SK-N-SH (cell line): ENCODE results near the gene KCTD3. TPM values are rescaled to one million over a fixed set of nuclear protein-coding genes. Genes with fewer than 3 reads are reported as not detected.

ENCODE experiments used
- CTCF ChIA-PET: fragments of 300-600, 350-600 bp; formaldehyde crosslinking; extraction: SDS; loops from one replicate; lab custom pipeline; 2021; lab: Yijun Ruan, JAX
- POLR2A ChIA-PET: fragments of 350-600 bp; sonication (Branson Sonifier 250); formaldehyde crosslinking; extraction: SDS; loops from one replicate; lab custom pipeline; 2020; ENCODE audit warnings: antibody characterized with exemption, inconsistent platforms; lab: Yijun Ruan, JAX
- DNase-seq: peaks from one replicate; pipeline ENCODE4 v3.0.0; 2012
- H2AFZ ChIP-seq: fragments of 200-600 bp; sonication (generic); 2 replicates; pipeline ENCODE4 v1.8.1; 2016; ENCODE audit warnings: antibody characterized with exemption, mild to moderate bottlenecking, low read depth
- H3F3A ChIP-seq: fragments of 200-600 bp; sonication (generic); replicated peaks from 2 replicates; pipeline ENCODE3; 2016; ENCODE audit warnings: antibody characterized with exemption, mild to moderate bottlenecking; ENCODE audit not compliant: insufficient read depth
- H3K27ac ChIP-seq, 2 experiments: fragments of 200-500 bp in 1 of 2; fragments of 200-600 bp in 1 of 2; sonication (Bioruptor generic) in 1 of 2; sonication (generic), shearing (Covaris generic) in 1 of 2; 2 replicates each; pipeline versions ENCODE4 v1.5.1 to v1.6.1; 2014 to 2016; ENCODE audit warnings: low read depth in 2 of 2, inconsistent platforms in 1 of 2, low read length in 1 of 2, mild to moderate bottlenecking in 1 of 2, mixed read lengths in 1 of 2
- H3K27me3 ChIP-seq: fragments of 200-600 bp; sonication (generic), shearing (Covaris generic); 2 replicates; pipeline ENCODE4 v1.6.1; 2016; ENCODE audit warnings: mixed run types; ENCODE audit not compliant: insufficient read depth
- H3K36me3 ChIP-seq, 2 experiments: fragments of 200-500 bp in 1 of 2; fragments of 200-600 bp in 1 of 2; sonication (Bioruptor generic) in 1 of 2; sonication (generic) in 1 of 2; replicated peaks in 1 of 2; 2 replicates each; pipeline versions ENCODE3 to v1.5.1; 2014 to 2016; ENCODE audit warnings: low read length in 1 of 2, mild to moderate bottlenecking in 1 of 2; ENCODE audit not compliant: insufficient read depth in 2 of 2, control insufficient read depth in 1 of 2
- H3K4me1 ChIP-seq, 2 experiments: fragments of 200-500 bp in 1 of 2; fragments of 200-600 bp in 1 of 2; sonication (Bioruptor generic) in 1 of 2; sonication (generic), shearing (Covaris generic) in 1 of 2; 2 replicates each; pipeline versions ENCODE4 v1.5.1 to v1.6.1; 2014 to 2016; ENCODE audit warnings: low read depth in 1 of 2, low read length in 1 of 2, mixed run types in 1 of 2; ENCODE audit not compliant: insufficient read depth in 2 of 2, control insufficient read depth in 1 of 2
- H3K4me2 ChIP-seq: fragments of 200-600 bp; sonication (generic), shearing (Covaris generic); 2 replicates; pipeline ENCODE4 v1.6.1; 2017; ENCODE audit warnings: mixed run types
- H3K4me3 ChIP-seq, 2 experiments: fragments of 200-500 bp in 1 of 2; fragments of 200-600 bp in 1 of 2; sonication (Bioruptor generic) in 1 of 2; sonication (generic), shearing (Covaris generic) in 1 of 2; 2 replicates each; pipeline versions ENCODE4 v1.5.1 to v1.8.1; 2014 to 2016; ENCODE audit warnings: low read depth in 2 of 2, inconsistent platforms in 1 of 2, low read length in 1 of 2, mild to moderate bottlenecking in 1 of 2, mixed read lengths in 1 of 2, moderate library complexity in 1 of 2
- H3K79me2 ChIP-seq: fragments of 200-600 bp; sonication (generic); 2 replicates; pipeline ENCODE4 v1.8.1; 2017; ENCODE audit warnings: mild to moderate bottlenecking; ENCODE audit not compliant: insufficient read depth
- H3K9ac ChIP-seq: fragments of 200-600 bp; sonication (generic); 2 replicates; pipeline ENCODE4 v1.6.1; 2017; ENCODE audit warnings: mixed run types
- H3K9me2 ChIP-seq: fragments of 200-600 bp; sonication (generic); 2 replicates; pipeline ENCODE4 v1.6.1; 2017; ENCODE audit warnings: mixed run types
- H3K9me3 ChIP-seq: fragments of 200-600 bp; sonication (generic); 2 replicates; pipeline ENCODE4 v1.6.1; 2017; ENCODE audit warnings: mixed run types, mild to moderate bottlenecking, moderate library complexity
- H4K20me1 ChIP-seq: fragments of 200-600 bp; sonication (generic); 2 replicates; pipeline ENCODE4 v1.6.1; 2017; ENCODE audit warnings: mild to moderate bottlenecking, mixed run types; ENCODE audit not compliant: insufficient read depth
- ELF1 ChIP-seq: IDR thresholded peaks from 2 replicates; pipeline ENCODE4 v1.4.0; 2012
- FOSL2 ChIP-seq: IDR thresholded peaks from 2 replicates; pipeline ENCODE4 v1.4.0; 2012; ENCODE audit warnings: low read depth, mild to moderate bottlenecking, moderate library complexity, borderline replicate concordance
- FOXM1 ChIP-seq: IDR thresholded peaks from 2 replicates; pipeline ENCODE4 v1.4.0; 2012; ENCODE audit warnings: low read depth, mild to moderate bottlenecking
- RAD21 ChIP-seq: IDR thresholded peaks from 2 replicates; pipeline ENCODE4 v1.6.1; 2012; ENCODE audit warnings: mild to moderate bottlenecking, low read length
- SIN3A ChIP-seq: IDR thresholded peaks from 2 replicates; pipeline ENCODE4 v1.6.1; 2012; ENCODE audit warnings: low read depth, mild to moderate bottlenecking, low read length, moderate library complexity, borderline replicate concordance
- TCF12 ChIP-seq: IDR thresholded peaks from 2 replicates; pipeline ENCODE4 v1.4.0; 2012
- TEAD4 ChIP-seq: IDR thresholded peaks from 2 replicates; pipeline ENCODE4 v1.4.0; 2012; ENCODE audit warnings: mild to moderate bottlenecking, borderline replicate concordance; ENCODE audit not compliant: insufficient read depth
- YY1 ChIP-seq: IDR thresholded peaks from 2 replicates; pipeline ENCODE4 v1.4.0; 2012; ENCODE audit warnings: low read depth, mild to moderate bottlenecking
- polyA plus RNA-seq, 3 experiments: library from polyadenylated mRNA; depleted of rRNA; stranded (reverse); fragments of >200 nt; gene quantifications; 2 replicates each; pipeline ENCODE4 v1.2.3, GENCODE V29; 2012
- TF ChIP-seq, protein P1 (sequence below): IDR thresholded peaks from 2 replicates; pipeline ENCODE4; 2012
- TF ChIP-seq, protein P2 (sequence below): fragments of 150-350 bp; IDR thresholded peaks from 2 replicates; pipeline ENCODE4 v1.6.1; 2016; ENCODE audit warnings: mild to moderate bottlenecking, low read depth, low read length
- TF ChIP-seq, protein P3 (sequence below): IDR thresholded peaks from 2 replicates; pipeline ENCODE4 v1.6.1; 2012; ENCODE audit warnings: mild to moderate bottlenecking, low read depth, low read length, moderate library complexity
- TF ChIP-seq, protein P4 (sequence below): IDR thresholded peaks from 2 replicates; pipeline ENCODE4 v1.4.0; 2012; ENCODE audit warnings: low read depth

KCTD3 gene
- polyA plus RNA-seq, 1 of the 3 experiments (the other 2 are of a cell fraction), result 34.8 TPM

DNA sequence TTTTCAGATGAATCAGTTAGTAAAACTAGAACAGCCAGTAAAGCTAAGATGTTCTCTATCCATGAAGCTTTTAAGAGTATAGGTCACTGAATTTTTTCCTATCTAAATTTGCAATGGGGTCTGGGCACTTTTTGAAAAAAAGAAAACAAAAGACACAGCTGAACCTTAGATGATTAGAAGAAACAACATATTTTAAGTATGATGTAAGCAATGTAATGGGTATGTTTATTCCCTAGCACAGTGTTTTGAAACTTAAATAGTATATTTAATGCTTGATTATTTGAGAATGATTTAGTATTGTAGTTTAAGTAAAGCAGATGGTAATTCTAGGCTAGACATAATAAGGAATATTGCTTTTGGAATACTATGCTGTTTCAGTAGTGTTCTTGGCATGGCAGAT lies 36.2 kb downstream of the KCTD3 start:
- peaks cover 35 to 76% of the 10 kb centered on the region in 2 experiments for H3K36me3 ChIP-seq
- H3K4me3 ChIP-seq, result no peak overlapping the region
- H3K9me2 ChIP-seq, result no peaks in the 10 kb centered on the region
- no peak overlapping the region for H3K4me2 ChIP-seq
- peaks cover 0 to 3% of the 10 kb centered on the region in 2 experiments; a peak in 2 of 4 replicates for H3K4me1 ChIP-seq
- no peaks in the 10 kb centered on the region for H3F3A ChIP-seq
- H3K9ac ChIP-seq, result no peak overlapping the region
- no peak for TF ChIP-seq YY1
- TF ChIP-seq, protein P1, sequence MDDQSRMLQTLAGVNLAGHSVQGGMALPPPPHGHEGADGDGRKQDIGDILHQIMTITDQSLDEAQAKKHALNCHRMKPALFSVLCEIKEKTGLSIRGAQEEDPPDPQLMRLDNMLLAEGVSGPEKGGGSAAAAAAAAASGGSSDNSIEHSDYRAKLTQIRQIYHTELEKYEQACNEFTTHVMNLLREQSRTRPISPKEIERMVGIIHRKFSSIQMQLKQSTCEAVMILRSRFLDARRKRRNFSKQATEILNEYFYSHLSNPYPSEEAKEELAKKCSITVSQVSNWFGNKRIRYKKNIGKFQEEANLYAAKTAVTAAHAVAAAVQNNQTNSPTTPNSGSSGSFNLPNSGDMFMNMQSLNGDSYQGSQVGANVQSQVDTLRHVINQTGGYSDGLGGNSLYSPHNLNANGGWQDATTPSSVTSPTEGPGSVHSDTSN, result no peak
- TF ChIP-seq, protein P2, sequence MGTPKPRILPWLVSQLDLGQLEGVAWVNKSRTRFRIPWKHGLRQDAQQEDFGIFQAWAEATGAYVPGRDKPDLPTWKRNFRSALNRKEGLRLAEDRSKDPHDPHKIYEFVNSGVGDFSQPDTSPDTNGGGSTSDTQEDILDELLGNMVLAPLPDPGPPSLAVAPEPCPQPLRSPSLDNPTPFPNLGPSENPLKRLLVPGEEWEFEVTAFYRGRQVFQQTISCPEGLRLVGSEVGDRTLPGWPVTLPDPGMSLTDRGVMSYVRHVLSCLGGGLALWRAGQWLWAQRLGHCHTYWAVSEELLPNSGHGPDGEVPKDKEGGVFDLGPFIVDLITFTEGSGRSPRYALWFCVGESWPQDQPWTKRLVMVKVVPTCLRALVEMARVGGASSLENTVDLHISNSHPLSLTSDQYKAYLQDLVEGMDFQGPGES, result no peak
- TF ChIP-seq RAD21, result no peak
- TF ChIP-seq, protein P3, sequence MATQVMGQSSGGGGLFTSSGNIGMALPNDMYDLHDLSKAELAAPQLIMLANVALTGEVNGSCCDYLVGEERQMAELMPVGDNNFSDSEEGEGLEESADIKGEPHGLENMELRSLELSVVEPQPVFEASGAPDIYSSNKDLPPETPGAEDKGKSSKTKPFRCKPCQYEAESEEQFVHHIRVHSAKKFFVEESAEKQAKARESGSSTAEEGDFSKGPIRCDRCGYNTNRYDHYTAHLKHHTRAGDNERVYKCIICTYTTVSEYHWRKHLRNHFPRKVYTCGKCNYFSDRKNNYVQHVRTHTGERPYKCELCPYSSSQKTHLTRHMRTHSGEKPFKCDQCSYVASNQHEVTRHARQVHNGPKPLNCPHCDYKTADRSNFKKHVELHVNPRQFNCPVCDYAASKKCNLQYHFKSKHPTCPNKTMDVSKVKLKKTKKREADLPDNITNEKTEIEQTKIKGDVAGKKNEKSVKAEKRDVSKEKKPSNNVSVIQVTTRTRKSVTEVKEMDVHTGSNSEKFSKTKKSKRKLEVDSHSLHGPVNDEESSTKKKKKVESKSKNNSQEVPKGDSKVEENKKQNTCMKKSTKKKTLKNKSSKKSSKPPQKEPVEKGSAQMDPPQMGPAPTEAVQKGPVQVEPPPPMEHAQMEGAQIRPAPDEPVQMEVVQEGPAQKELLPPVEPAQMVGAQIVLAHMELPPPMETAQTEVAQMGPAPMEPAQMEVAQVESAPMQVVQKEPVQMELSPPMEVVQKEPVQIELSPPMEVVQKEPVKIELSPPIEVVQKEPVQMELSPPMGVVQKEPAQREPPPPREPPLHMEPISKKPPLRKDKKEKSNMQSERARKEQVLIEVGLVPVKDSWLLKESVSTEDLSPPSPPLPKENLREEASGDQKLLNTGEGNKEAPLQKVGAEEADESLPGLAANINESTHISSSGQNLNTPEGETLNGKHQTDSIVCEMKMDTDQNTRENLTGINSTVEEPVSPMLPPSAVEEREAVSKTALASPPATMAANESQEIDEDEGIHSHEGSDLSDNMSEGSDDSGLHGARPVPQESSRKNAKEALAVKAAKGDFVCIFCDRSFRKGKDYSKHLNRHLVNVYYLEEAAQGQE, result no peak
- TF ChIP-seq TEAD4, result no peak
- TF ChIP-seq SIN3A, result no peak
- TF ChIP-seq FOXM1, result no peak
- no peak for TF ChIP-seq TCF12
- TF ChIP-seq, protein P4, sequence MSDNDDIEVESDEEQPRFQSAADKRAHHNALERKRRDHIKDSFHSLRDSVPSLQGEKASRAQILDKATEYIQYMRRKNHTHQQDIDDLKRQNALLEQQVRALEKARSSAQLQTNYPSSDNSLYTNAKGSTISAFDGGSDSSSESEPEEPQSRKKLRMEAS, result no peak
- no peak for TF ChIP-seq FOSL2
- TF ChIP-seq ELF1, result no peak
- H2AFZ ChIP-seq, result no peak overlapping the region
- no peaks in the 10 kb centered on the region for H3K79me2 ChIP-seq
- no peak overlapping the region for H3K27ac ChIP-seq
- no peaks in the 10 kb centered on the region for H3K27me3 ChIP-seq
- ChIA-PET CTCF (interaction anchor here (1.6 kb wide), 1 partner anchor 19 kb away, joined by 4 read pairs; no protein-coding TSS in a partner anchor), POLR2A (no interaction called here)
- H3K9me3 ChIP-seq, result no peaks in the 10 kb centered on the region
- H4K20me1 ChIP-seq, result no peaks in the 10 kb centered on the region
- DNase-seq, result no peak
